ENCODE measurements around the gene SCYL1. TPM values are rescaled to one million over a fixed set of nuclear protein-coding genes. Genes with fewer than 3 reads are reported as not detected.

The SCYL1 gene
- total RNA-seq, 2 donors from 2014 or later = 59.2 to 84.1 TPM

DNA sequence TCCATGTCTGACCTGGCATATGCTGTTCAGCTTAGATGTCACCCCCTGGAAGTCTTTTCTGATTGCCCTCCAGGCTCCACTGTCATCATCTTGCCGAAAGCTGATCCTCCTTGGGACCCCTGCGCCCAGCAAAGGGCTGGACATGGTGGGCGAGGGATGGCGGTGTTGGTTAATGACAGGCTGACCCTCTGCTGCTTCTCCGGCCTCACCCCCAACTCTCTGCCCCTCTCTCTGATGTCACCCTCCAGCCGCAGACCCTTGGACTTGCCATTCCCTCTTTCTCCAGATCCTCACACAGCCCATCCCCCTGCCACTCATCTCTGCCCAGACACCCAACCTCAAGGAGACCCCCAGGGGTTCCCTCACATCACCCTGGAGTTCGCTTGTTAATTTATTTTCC, 53.3 kb downstream of the SCYL1 start:
- Histone ChIP-seq H3K4me1 (peaks cover 34% of the 10 kb centered on the region), H3K27ac (peak overlapping the region; percentile 89), H3K4me3 (peak overlapping the region; percentile 91), H3K9me3 (no peaks in the 10 kb centered on the region), H3K36me3 (peaks cover 19% of the 10 kb centered on the region), H3K9ac (ENCODE audit: low read depth in 2 of 2, low read length in 2 of 2) (peak overlapping the region; percentile 89 to 96), H3K27me3 (no peaks in the 10 kb centered on the region)
- intact Hi-C loops (cut with DNase I) = no loop called here
- TF ChIP-seq, protein P1, sequence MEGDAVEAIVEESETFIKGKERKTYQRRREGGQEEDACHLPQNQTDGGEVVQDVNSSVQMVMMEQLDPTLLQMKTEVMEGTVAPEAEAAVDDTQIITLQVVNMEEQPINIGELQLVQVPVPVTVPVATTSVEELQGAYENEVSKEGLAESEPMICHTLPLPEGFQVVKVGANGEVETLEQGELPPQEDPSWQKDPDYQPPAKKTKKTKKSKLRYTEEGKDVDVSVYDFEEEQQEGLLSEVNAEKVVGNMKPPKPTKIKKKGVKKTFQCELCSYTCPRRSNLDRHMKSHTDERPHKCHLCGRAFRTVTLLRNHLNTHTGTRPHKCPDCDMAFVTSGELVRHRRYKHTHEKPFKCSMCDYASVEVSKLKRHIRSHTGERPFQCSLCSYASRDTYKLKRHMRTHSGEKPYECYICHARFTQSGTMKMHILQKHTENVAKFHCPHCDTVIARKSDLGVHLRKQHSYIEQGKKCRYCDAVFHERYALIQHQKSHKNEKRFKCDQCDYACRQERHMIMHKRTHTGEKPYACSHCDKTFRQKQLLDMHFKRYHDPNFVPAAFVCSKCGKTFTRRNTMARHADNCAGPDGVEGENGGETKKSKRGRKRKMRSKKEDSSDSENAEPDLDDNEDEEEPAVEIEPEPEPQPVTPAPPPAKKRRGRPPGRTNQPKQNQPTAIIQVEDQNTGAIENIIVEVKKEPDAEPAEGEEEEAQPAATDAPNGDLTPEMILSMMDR (IDR thresholded peaks at IDR 0.05) = no peak
- DNase-seq = no peak

DNA sequence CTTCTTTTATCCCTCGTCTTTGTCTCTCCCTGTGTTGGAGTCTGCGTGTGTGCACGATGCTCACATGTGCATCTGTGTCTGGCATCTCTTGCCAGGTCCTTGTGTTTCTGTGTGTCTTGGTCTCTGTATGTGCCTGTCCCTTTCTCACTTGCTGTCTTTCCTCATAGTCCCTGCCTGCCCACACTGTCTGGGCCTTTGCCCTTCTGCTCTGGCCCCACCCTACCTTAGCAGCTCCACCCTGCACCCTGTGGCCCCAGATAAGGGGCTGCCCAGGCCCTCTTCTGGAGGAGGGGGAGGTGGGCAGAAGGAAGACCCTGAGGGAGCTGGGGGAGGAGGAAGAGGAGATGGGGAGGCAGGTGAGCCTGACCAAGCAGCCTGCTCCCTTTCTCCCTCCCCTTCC, 53.8 kb downstream of the SCYL1 start:
- H3K27ac ChIP-seq = no peak overlapping the region
- no peak overlapping the region for H3K4me3 ChIP-seq
- H3K4me1 ChIP-seq = peaks cover 29% of the 10 kb centered on the region
- no peak for DNase-seq
- peaks cover 19% of the 10 kb centered on the region for H3K36me3 ChIP-seq
- H3K9me3 ChIP-seq = no peaks in the 10 kb centered on the region
- H3K27me3 ChIP-seq = no peaks in the 10 kb centered on the region
- peak overlapping the region in 1 of 2 donors; percentile 28 for H3K9ac ChIP-seq (ENCODE audit: low read depth in 2 of 2, low read length in 2 of 2)
- intact Hi-C loops (cut with DNase I) = no loop called here
- TF ChIP-seq, protein P1 (IDR thresholded peaks at IDR 0.05) = no peak

DNA sequence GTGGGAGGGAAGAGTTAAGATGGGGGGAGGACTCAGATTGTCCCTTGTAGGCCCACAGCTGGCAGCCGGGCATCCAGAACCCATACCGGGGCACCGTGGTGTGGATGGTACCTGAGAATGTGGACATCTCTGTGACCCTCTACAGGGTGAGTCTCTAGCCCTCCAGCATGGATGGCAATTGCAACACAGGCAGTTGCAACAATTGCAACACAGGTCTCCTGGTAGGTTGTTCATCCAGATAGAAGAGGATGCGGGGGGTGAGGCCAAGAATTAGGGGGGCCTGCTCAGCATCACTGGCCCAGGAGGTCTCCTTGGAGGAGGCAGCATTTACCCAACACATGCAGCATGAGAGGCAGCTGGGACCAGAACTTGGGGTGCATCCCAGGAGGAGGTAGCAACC, 54.4 kb downstream of the SCYL1 start:
- H3K4me3 ChIP-seq = no peak overlapping the region
- H3K4me1 ChIP-seq = peaks cover 27% of the 10 kb centered on the region
- no peaks in the 10 kb centered on the region for H3K9me3 ChIP-seq
- no peak overlapping the region for H3K9ac ChIP-seq (ENCODE audit: low read depth in 2 of 2, low read length in 2 of 2)
- TF ChIP-seq, protein P1 (IDR thresholded peaks at IDR 0.05) = no peak
- peaks cover 19% of the 10 kb centered on the region for H3K36me3 ChIP-seq
- no peak for DNase-seq
- H3K27me3 ChIP-seq = no peaks in the 10 kb centered on the region
- intact Hi-C loops (cut with DNase I) = no loop called here
- H3K27ac ChIP-seq = no peak overlapping the region

DNA sequence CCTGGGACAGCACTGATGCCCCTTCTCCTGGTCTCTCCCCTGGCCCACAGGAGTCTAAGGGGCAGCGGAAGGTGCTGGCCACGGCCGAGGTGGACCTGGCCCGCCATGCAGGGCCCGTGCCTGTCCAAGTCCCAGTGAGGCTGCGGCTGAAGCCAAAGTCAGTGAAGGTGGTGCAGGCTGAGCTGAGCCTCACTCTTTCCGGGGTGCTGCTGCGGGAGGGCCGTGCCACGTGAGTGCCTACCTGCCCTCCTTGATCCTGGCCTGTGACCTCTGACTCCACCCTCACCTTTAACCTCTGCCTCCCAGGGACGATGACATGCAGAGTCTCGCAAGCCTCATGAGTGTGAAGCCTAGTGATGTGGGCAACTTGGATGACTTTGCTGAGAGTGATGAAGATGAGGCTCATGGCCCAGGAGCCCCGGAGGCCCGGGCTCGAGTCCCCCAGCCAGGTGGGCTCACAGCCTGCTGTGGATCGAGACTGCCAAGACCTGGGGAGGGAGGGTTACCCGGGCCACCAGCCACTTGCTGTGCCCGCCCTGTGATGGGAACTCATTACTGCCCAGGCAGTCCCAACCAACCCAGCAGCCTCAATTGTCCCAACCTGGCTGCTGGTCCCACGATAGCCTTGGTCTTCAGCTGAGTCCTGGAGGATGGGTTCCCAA, 55.3 kb downstream of the SCYL1 start:
- Histone ChIP-seq H3K27me3 (no peaks in the 10 kb centered on the region), H3K27ac (no peak overlapping the region), H3K4me3 (no peak overlapping the region), H3K9ac (ENCODE audit: low read depth in 2 of 2, low read length in 2 of 2) (no peak overlapping the region), H3K4me1 (peaks cover 23% of the 10 kb centered on the region), H3K9me3 (no peaks in the 10 kb centered on the region), H3K36me3 (peaks cover 19% of the 10 kb centered on the region)
- intact Hi-C loops (cut with DNase I) = no loop called here
- TF ChIP-seq, protein P1 (IDR thresholded peaks at IDR 0.05) = no peak
- no peak for DNase-seq

DNA sequence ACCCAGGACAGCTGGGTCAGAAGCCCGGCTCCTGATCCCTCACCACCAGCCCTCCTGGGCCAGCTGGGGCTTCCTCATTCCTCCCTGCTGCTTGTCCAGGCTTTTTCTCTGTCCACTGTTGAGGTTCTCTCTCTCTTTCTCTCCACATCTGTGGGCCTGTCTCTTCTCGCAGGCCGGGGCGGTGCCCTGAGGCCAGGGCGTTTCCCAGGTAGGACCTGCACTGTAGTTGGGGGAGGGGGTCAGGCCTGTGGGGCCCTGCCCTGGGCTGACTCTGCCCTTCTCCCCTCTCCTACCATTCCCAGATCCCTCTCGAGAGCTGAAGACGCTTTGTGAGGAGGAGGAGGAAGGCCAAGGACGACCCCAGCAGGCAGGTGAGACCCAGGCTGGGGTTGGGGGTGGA, 55.9 kb downstream of the SCYL1 start:
- H3K27ac ChIP-seq = no peak overlapping the region
- no peak for DNase-seq
- TF ChIP-seq, protein P1 (IDR thresholded peaks at IDR 0.05) = no peak
- H3K4me1 ChIP-seq = peaks cover 20% of the 10 kb centered on the region
- no peak overlapping the region for H3K4me3 ChIP-seq
- H3K36me3 ChIP-seq = peaks cover 19% of the 10 kb centered on the region
- intact Hi-C loops (cut with DNase I) = no loop called here
- H3K9ac ChIP-seq (ENCODE audit: low read depth in 2 of 2, low read length in 2 of 2) = no peak overlapping the region
- H3K9me3 ChIP-seq = no peaks in the 10 kb centered on the region
- no peaks in the 10 kb centered on the region for H3K27me3 ChIP-seq

Data from colonic mucosa (tissue), 4 donors.